ENCODE measurements around the gene NHLH1.

DNA sequence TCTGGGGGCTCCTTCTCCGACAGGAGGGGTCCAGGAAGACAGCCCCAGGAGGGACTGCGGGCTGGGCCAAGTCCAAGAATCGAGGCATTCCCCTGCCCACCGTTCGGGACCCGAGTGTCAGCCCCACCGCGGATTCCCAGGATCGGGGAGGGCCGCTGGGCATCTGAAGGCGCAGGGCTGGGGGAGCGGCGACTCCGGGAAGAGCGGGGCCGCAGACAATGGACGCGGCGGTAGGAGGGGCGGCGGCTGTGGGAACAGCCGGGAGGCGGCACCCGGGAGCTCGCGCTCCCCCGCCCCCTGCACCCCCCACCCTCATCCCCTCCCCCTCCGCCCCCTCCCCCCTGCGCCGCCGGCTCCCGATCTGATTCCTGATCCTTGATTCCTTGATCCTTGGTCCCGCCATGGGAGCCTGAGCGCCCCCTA, 33.4 kb downstream of the NHLH1 start, which contains the start of gene VANGL2:
- TF ChIP-seq TAF1 (IDR thresholded peaks at IDR 0.05; ENCODE audit: borderline replicate concordance, insufficient read depth, low read length) (no peak), POLR2AphosphoS5 (IDR thresholded peaks at IDR 0.05; ENCODE audit: low read depth, low read length) (no peak)
- TF ChIP-seq, protein P1, sequence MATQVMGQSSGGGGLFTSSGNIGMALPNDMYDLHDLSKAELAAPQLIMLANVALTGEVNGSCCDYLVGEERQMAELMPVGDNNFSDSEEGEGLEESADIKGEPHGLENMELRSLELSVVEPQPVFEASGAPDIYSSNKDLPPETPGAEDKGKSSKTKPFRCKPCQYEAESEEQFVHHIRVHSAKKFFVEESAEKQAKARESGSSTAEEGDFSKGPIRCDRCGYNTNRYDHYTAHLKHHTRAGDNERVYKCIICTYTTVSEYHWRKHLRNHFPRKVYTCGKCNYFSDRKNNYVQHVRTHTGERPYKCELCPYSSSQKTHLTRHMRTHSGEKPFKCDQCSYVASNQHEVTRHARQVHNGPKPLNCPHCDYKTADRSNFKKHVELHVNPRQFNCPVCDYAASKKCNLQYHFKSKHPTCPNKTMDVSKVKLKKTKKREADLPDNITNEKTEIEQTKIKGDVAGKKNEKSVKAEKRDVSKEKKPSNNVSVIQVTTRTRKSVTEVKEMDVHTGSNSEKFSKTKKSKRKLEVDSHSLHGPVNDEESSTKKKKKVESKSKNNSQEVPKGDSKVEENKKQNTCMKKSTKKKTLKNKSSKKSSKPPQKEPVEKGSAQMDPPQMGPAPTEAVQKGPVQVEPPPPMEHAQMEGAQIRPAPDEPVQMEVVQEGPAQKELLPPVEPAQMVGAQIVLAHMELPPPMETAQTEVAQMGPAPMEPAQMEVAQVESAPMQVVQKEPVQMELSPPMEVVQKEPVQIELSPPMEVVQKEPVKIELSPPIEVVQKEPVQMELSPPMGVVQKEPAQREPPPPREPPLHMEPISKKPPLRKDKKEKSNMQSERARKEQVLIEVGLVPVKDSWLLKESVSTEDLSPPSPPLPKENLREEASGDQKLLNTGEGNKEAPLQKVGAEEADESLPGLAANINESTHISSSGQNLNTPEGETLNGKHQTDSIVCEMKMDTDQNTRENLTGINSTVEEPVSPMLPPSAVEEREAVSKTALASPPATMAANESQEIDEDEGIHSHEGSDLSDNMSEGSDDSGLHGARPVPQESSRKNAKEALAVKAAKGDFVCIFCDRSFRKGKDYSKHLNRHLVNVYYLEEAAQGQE (IDR thresholded peaks at IDR 0.05; ENCODE audit: insufficient read depth in 1 of 2, low read depth in 2 of 2, low read length in 2 of 2): no peak
